Measurements from ENCODE around the gene PKP4.

- TF ChIP-seq CTCF (conservative IDR thresholded peaks at IDR 0.05; ENCODE audit: low read depth, low read length): no peak
- no peak for TF ChIP-seq EZH2 (IDR thresholded peaks at IDR 0.05; ENCODE audit: borderline replicate concordance, low read depth, low read length, poor library complexity, severe bottlenecking)
These were observed 205.7 kb downstream of the PKP4 start for GRCh38 chr2:158662421-158662820.

All from A673 (cell line).